Neutrophil (primary cell): ENCODE results near the gene RFX8.
"Not testable (repeated sequence)": the region's sequence is repeated elsewhere in the genome, so short reads cannot be mapped to it uniquely, and the experiment has no call there.

Experiments used
- H3K27ac ChIP-seq: fragments of 200-600 bp; sonication (generic); 2 replicates; pipeline ENCODE4 v1.5.1; 2016; ENCODE audit warnings: mild to moderate bottlenecking, moderate library complexity
- H3K27me3 ChIP-seq: fragments of 200-600 bp; sonication (generic); 2 replicates; pipeline ENCODE4 v1.6.0; 2016; ENCODE audit warnings: mild to moderate bottlenecking
- H3K36me3 ChIP-seq: fragments of 200-600 bp; sonication (generic); 2 replicates; pipeline ENCODE4 v1.5.1; 2017
- H3K4me1 ChIP-seq, 2 experiments: fragments of 200-600 bp in 1 of 2; sonication (generic) in 1 of 2; 1 replicate in 1 of 2; 2 replicates in 1 of 2; pipeline versions ENCODE4 v1.5.1 to v1.6.1; 2013 to 2016; ENCODE audit warnings: low read depth in 1 of 2, low read length in 1 of 2, mild to moderate bottlenecking in 1 of 2, moderate library complexity in 1 of 2; ENCODE audit not compliant: control insufficient read depth in 1 of 2, insufficient read depth in 1 of 2
- H3K4me3 ChIP-seq, 2 experiments: fragments of 200-600 bp in 1 of 2; sonication (generic) in 1 of 2; 1 replicate in 1 of 2; 2 replicates in 1 of 2; pipeline ENCODE4 v1.5.1; 2013 to 2016; ENCODE audit warnings: low read depth in 1 of 2, low read length in 1 of 2, mild to moderate bottlenecking in 1 of 2, moderate library complexity in 1 of 2
- H3K9me3 ChIP-seq: fragments of 200-600 bp; sonication (generic); 2 replicates; pipeline ENCODE4 v1.5.1; 2016
- TF ChIP-seq, protein P1 (sequence below): fragments of 200-600 bp; sonication (generic); IDR thresholded peaks from 2 replicates; pipeline ENCODE4 v1.5.1; 2016; ENCODE audit warnings: antibody characterized with exemption

The RFX8 gene

DNA sequence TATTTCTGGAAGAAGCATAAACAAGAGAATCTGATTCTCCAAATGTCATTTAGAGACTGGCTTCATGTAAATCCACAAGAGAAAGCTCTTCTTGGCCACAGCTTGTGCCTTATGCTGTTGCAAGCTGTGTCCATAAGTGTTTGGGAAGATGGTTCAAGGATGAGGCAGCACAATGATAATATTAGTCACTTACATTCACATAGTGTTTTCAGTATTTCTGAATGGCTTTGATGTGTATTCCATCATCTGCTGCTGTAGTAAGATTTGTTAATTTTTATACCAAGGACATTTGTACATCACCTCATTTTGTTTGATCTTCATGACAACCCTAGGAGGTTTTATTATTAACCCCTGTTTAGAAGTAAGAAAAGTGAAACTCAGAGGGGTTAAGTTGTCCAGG lies 117.5 kb downstream of the RFX8 start:
- Histone ChIP-seq H3K36me3 (no peaks in the 10 kb centered on the region), H3K27me3 (no peaks in the 10 kb centered on the region), H3K27ac (no peak overlapping the region), H3K4me3 (no peak overlapping the region), H3K4me1 (no peaks in the 10 kb centered on the region), H3K9me3 (no peaks in the 10 kb centered on the region)
- TF ChIP-seq, protein P1, sequence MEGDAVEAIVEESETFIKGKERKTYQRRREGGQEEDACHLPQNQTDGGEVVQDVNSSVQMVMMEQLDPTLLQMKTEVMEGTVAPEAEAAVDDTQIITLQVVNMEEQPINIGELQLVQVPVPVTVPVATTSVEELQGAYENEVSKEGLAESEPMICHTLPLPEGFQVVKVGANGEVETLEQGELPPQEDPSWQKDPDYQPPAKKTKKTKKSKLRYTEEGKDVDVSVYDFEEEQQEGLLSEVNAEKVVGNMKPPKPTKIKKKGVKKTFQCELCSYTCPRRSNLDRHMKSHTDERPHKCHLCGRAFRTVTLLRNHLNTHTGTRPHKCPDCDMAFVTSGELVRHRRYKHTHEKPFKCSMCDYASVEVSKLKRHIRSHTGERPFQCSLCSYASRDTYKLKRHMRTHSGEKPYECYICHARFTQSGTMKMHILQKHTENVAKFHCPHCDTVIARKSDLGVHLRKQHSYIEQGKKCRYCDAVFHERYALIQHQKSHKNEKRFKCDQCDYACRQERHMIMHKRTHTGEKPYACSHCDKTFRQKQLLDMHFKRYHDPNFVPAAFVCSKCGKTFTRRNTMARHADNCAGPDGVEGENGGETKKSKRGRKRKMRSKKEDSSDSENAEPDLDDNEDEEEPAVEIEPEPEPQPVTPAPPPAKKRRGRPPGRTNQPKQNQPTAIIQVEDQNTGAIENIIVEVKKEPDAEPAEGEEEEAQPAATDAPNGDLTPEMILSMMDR, result no peak

DNA sequence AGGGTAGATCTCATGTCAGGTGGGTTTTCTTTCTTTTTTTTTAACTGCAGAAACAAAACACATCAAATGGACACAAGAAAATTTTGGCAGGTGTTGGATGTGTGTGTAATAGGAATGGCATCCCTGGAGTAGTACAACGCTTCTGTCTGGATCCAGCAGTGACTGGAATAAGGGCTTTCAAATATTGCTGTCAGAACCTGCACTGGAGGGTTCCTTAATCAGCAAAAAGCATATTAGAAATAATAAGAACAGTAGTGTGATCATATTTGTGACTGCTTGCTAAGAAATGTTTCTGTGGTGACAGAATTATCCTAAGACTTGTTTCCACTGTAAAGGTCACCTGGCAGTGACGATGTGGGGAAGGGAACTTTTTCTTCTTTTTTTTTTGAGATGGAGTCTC lies 118.4 kb downstream of the RFX8 start:
- TF ChIP-seq, protein P1, result no peak
- Histone ChIP-seq H3K9me3 (no peaks in the 10 kb centered on the region), H3K4me3 (no peak overlapping the region), H3K4me1 (no peaks in the 10 kb centered on the region), H3K27ac (no peak overlapping the region), H3K36me3 (no peaks in the 10 kb centered on the region), H3K27me3 (no peaks in the 10 kb centered on the region)

DNA sequence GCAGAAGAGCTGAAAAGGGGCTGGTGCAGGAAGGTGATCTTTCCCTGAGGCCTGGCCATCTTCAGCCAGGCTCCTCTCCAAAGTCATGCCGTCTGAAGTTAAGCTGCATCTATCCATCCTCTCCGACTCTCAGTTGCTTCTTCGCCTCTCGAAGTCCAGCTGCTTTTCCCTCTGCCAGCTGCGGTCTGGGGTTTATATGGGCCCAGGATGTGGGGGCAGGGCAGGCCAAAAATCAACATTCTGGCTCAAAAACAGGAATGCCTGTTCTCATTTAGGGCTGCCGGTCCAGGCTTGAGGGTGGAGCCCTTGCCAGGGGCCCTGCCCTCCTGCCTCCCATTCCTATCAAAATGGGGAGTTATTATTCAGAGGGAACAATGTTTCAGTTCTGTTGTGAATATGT lies 118.9 kb downstream of the RFX8 start:
- H3K36me3 ChIP-seq, result no peaks in the 10 kb centered on the region
- no peak overlapping the region for H3K27ac ChIP-seq
- TF ChIP-seq, protein P1, result no peak
- no peaks in the 10 kb centered on the region for H3K27me3 ChIP-seq
- no peaks in the 10 kb centered on the region for H3K4me1 ChIP-seq
- no peak overlapping the region for H3K4me3 ChIP-seq
- no peaks in the 10 kb centered on the region for H3K9me3 ChIP-seq

DNA sequence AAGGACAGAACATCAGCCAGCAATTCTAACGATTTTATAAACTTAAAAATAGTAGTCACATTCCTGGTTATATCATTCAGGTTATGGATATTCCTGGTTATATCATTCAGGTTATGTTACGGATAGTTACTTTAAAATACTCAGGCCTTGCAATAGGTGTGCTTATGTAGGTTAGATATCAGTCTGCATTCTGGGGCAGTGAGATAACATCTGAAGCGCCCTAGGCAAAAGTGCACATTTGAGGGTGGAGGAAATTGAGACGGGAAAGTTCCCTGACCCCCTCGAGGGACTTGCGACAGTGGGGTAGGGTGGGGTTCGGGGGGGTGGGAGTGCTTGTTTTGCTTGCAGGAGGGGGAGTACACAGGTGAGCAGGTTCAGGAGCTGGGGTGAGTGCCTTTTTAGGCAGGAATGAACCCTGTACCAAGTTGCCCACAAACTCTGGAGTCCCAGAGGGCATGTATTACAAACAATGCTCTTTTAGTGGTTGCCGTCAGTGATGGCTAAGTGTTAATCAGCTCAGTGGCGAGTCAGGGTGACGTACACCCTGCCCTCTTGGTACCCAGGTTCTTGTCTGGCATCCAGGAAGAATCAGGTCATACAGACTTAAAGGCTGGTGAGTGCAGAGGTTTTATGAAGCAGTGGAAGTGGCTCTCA lies 119.4 kb downstream of the RFX8 start:
- TF ChIP-seq, protein P1, result no peak
- no peaks in the 10 kb centered on the region for H3K36me3 ChIP-seq
- no peak overlapping the region for H3K27ac ChIP-seq

DNA sequence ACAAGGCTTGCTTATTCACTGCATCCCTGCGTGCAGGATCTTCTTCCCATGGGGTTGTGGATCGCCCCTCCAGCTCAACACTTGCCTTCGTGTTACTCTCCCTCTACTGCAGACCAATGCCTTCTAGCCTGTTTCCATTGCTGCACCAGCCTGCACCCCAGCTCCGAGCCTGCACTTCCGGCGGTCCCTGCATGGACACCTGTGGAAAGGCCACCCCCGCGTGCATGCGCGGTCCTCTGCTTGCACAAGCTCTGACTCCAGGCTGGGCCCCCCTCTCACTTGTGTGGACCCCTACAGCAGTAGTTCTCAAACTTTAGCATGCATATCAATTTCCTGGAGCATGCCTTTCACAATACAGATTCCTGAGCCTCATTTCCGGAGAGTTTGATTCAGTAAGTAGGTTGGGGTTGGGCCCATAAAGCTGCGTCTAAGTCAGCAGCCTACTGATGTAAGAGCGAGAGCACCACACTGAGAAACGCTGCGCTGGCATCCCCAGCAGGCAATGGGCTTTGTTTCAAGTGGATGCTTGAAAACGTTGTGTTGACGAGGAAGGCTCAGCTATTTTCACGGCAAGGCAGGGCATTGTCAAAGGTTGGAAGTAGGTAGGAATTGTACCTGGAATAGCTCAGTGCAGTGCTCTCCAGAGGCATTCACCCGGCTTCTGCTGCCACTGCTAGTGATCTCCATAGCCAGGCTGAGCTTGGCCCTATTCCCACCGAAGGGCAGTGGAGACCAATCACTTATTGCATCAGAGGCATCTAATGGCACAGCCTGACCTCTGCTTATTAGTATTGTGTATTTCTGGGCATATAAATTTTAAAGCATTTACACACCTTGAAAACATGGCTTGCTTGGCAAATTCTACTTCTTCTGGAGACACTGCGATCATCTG lies 120.2 kb downstream of the RFX8 start:
- Histone ChIP-seq H3K4me1 (no peaks in the 10 kb centered on the region), H3K36me3 (no peaks in the 10 kb centered on the region), H3K9me3 (no peaks in the 10 kb centered on the region), H3K27me3 (no peaks in the 10 kb centered on the region), H3K4me3 (no peak overlapping the region), H3K27ac (no peak overlapping the region)
- TF ChIP-seq, protein P1, result no peak

More for the DNA sequence above, 119.4 kb downstream of the RFX8 start:
- H3K4me1 ChIP-seq, result no peaks in the 10 kb centered on the region
- no peaks in the 10 kb centered on the region for H3K9me3 ChIP-seq
- no peaks in the 10 kb centered on the region for H3K27me3 ChIP-seq
- H3K4me3 ChIP-seq, result no peak overlapping the region

DNA sequence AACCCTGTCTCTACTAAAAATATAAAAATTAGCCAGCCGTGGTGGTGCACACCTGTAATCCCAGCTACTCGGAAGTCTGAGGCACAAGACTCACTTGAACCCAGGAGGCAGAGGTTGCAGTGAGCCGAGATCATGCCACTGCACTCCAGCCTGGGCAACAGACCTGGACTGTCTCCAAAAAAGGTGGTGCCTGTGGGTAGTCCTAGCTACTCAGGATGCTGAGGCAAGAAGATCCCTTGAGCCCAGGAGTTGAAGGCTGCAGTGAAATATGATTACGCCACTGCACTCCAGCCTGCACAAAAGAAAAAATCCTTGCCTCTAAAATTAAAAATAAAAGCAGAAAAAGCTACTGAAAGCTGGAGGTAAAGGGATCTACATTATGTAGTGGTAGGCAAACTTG lies 122.3 kb downstream of the RFX8 start:
- H3K27ac ChIP-seq, H3K36me3 ChIP-seq, H3K9me3 ChIP-seq, H3K4me1 ChIP-seq, H3K4me3 ChIP-seq, H3K27me3 ChIP-seq: not testable (repeated sequence)
